Esophagus squamous epithelium (tissue), 5 donors: ENCODE data around the gene RGS6. TPM values are rescaled to one million over a fixed set of nuclear protein-coding genes. Genes with fewer than 3 reads are reported as not detected.

Experiments used
- DNase-seq: peaks from one replicate; lab custom pipeline; 2025; lab: John Stamatoyannopoulos, UW
- H3K27ac ChIP-seq, 4 donors: fragments of 200-600 bp; sonication (generic); one replicate each; pipeline ENCODE4 v1.5.1; 2016 to 2019; ENCODE audit warnings: mild to moderate bottlenecking in 1 of 4
- H3K27me3 ChIP-seq, 4 donors: fragments of 200-600 bp; sonication (generic); 1 replicate in 3 of 4; 2 replicates in 1 of 4; pipeline versions ENCODE4 v1.5.1 to v1.6.0; 2017 to 2021; ENCODE audit warnings: antibody characterized with exemption in 1 of 4
- H3K36me3 ChIP-seq, 3 donors: fragments of 200-600 bp; sonication (generic); one replicate each; pipeline ENCODE4 v1.5.1; 2016 to 2019
- H3K4me1 ChIP-seq, 3 donors: fragments of 200-600 bp; sonication (generic); one replicate each; pipeline ENCODE4 v1.5.1; 2017 to 2019
- H3K4me3 ChIP-seq, 4 donors: fragments of 200-600 bp; sonication (generic); 1 replicate in 3 of 4; 2 replicates in 1 of 4; pipeline ENCODE4 v1.5.1; 2016 to 2019; ENCODE audit warnings: mild to moderate bottlenecking in 2 of 4, moderate library complexity in 1 of 4
- H3K9me3 ChIP-seq, 3 donors: fragments of 200-600 bp; sonication (generic); one replicate each; pipeline ENCODE4 v1.5.1; 2016 to 2019
- CTCF ChIP-seq, 6 experiments: fragments of 450-650 bp in 4 of 6; fragments of 200-600 bp in 2 of 6; sonication (generic) in 2 of 6; IDR thresholded peaks; one replicate each; pipeline ENCODE4 v1.5.1; 2016 to 2019; ENCODE audit warnings: antibody characterized with exemption in 6 of 6, mild to moderate bottlenecking in 4 of 6, moderate library complexity in 4 of 6
- POLR2A ChIP-seq, 4 donors: fragments of 450-650 bp; IDR thresholded peaks; one replicate each; pipeline ENCODE4 v1.6.1; 2017; ENCODE audit warnings: antibody characterized with exemption in 4 of 4, mild to moderate bottlenecking in 4 of 4, moderate library complexity in 3 of 4
- WGBS, 2 donors: methylation state at CpG; one replicate each; pipeline ENCODE4 v1.1.5; 2018; 5-methylcytosine and 5-hydroxymethylcytosine counted together
- intact Hi-C: fragments of 100-400 bp; cut with DNase I; formaldehyde crosslinking; loops from one replicate; pipeline ENCODE4 v1.15.0; 2022
- total RNA-seq, 4 donors: library from RNA; depleted of rRNA; stranded (reverse); fragments of >200 nt; gene quantifications; one replicate each; pipeline ENCODE4 v1.1.0, GENCODE V29; 2016
- donor health status: DM: yes; HTN: yes; CAD: no.

The RGS6 gene
- total RNA-seq, 4 donors from 2014 or later = 0.06 to 0.76 (median 0.66) TPM; not detected in 1

DNA sequence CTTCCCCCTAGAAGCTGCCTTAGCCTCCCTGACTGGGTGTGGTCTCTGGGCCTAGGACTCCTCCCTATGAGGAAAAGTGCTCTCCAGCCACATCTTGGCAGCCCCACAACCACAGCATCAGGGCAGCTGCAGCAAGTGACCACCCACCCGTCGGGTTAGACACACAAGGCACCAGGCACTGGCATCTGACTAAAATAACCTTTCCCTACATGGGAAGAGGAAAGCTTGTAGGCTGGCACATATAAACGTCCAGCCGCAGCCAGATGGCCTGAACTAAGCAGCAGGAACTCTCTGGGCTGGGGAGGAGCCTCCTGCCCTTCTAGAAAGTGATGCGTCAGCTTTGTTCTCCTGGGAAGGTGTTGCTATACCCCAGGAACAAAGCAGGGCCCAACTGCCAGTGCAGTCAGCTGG lies 632.9 kb downstream of the RGS6 start:
- TF ChIP-seq POLR2A (IDR thresholded peaks at IDR 0.05) (no peak), CTCF (IDR thresholded peaks at IDR 0.05) (no peak)
- intact Hi-C loops = no loop called here
- H3K4me3 ChIP-seq = no peak overlapping the region
- no peaks in the 10 kb centered on the region for H3K27me3 ChIP-seq
- no peak overlapping the region for H3K27ac ChIP-seq
- peaks cover 0 to under 1% (median 0%) of the 10 kb centered on the region in 3 donors for H3K4me1 ChIP-seq
- no peaks in the 10 kb centered on the region for H3K9me3 ChIP-seq
- no peak for DNase-seq
- no peaks in the 10 kb centered on the region for H3K36me3 ChIP-seq
- 66 to 76% methylated on average over 3 to 4 of the region's 5 CpGs for WGBS, 2 donors

GRCh38 chr14:72565917-72566316 lies 633.7 kb downstream of the RGS6 start:
- no peaks in the 10 kb centered on the region for H3K27me3 ChIP-seq
- H3K4me1 ChIP-seq = no peaks in the 10 kb centered on the region
- no peak overlapping the region for H3K27ac ChIP-seq
- no peaks in the 10 kb centered on the region for H3K36me3 ChIP-seq
- WGBS, 2 donors = 72 to 79% methylated on average over 5 of the region's 6 CpGs
- H3K4me3 ChIP-seq = no peak overlapping the region
- TF ChIP-seq CTCF (IDR thresholded peaks at IDR 0.05) = no peak
- no peak for TF ChIP-seq POLR2A (IDR thresholded peaks at IDR 0.05)
- no peak for DNase-seq
- intact Hi-C loops = no loop called here
- H3K9me3 ChIP-seq = no peaks in the 10 kb centered on the region

- Histone ChIP-seq H3K36me3 (no peaks in the 10 kb centered on the region), H3K4me3 (no peak overlapping the region), H3K9me3 (no peaks in the 10 kb centered on the region), H3K4me1 (no peaks in the 10 kb centered on the region), H3K27me3 (no peaks in the 10 kb centered on the region), H3K27ac (no peak overlapping the region)
- intact Hi-C loops = no loop called here
- TF ChIP-seq POLR2A (IDR thresholded peaks at IDR 0.05) (no peak), CTCF (IDR thresholded peaks at IDR 0.05) (no peak)
- DNase-seq = no peak
- 78 to 81% methylated on average over 2 to 6 of the region's 6 CpGs for WGBS, 2 donors
Observed at GRCh38 chr14:72567226-72567625, 635.0 kb downstream of the RGS6 start.

DNA sequence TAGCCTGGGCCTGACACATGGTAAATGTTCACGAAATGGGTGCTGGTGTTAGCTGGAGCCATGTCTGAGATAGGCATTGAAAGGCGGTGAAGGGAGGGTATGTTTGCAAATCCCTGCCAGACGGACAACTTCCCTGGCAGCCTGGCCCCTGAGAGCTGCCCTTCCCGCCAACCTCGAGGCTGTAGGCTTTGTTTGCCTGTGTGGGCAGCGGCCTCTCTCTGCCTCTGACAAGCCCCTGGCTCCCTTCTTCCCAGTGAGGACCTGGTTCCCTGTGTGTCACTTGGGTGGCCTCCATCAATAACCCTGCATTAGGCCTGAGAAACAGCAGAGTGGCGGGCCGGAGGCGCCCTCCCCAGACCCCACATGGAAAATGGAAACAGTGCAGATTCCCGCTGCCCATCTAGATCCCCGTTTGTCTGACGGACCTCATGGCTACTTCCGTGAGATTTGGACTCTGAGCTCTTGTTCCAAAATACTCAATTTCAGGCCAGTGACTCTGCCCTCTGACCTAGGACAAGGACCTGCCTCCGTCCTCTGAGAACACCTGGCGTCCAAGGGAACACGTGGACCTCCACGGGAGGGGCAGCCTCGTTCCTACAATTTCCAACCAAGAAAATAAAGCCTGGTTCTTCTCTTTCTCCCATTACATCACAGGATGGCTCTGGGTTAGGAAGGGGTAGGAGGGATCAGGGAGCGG lies 636.2 kb downstream of the RGS6 start:
- no peaks in the 10 kb centered on the region for H3K4me1 ChIP-seq
- no peak overlapping the region for H3K27ac ChIP-seq
- no peak for DNase-seq
- H3K9me3 ChIP-seq = no peaks in the 10 kb centered on the region
- no peak overlapping the region for H3K4me3 ChIP-seq
- no peaks in the 10 kb centered on the region for H3K27me3 ChIP-seq
- 67 to 77% methylated on average over 2 to 12 of the region's 19 CpGs for WGBS, 2 donors
- intact Hi-C loops = no loop called here
- TF ChIP-seq POLR2A (IDR thresholded peaks at IDR 0.05) (no peak), CTCF (IDR thresholded peaks at IDR 0.05) (no peak)
- no peaks in the 10 kb centered on the region for H3K36me3 ChIP-seq

DNA sequence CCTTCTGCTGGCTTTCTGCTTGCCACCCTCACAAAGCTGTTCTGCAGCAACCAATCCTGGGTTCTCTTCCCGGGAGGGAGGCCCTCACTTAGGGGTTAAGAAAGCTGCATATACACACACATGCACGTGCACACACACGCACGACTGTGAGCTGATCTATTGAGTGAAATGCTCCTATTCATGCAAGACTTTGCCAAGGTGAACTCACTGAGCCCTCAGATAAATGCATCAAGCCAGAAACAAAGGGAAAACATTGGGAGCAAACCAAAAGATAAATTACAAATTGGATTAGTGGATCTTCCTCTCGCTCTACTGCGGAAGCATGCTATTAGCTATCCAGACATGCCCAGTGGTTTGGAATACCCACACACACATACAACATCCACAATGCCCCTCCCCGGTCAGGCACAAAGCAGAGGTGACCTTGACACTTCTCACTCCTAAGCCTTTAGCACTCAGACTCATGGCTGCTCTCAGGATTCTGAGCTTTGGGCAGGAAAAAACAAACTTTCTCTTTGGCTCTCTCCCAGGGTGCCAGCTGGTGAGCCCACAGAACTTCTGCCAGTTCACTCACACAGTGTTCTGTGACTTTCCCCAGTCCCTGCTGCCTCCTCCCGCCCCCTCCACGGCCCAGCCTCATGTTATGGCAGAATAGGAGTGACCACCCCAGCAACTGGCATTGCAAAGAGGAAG lies 641.6 kb downstream of the RGS6 start:
- DNase-seq = no peak
- WGBS, 2 donors = 34 to 35% methylated on average over 6 to 7 of the region's 9 CpGs
- intact Hi-C loops = no loop called here

More for the DNA sequence above, 641.6 kb downstream of the RGS6 start:
- Histone ChIP-seq H3K27me3 (no peaks in the 10 kb centered on the region), H3K4me3 (no peak overlapping the region), H3K36me3 (no peaks in the 10 kb centered on the region), H3K9me3 (no peaks in the 10 kb centered on the region), H3K27ac (no peak overlapping the region), H3K4me1 (peaks cover 0 to 5% (median 0%) of the 10 kb centered on the region in 3 donors)
- TF ChIP-seq POLR2A (IDR thresholded peaks at IDR 0.05) (no peak), CTCF (IDR thresholded peaks at IDR 0.05) (no peak)
